ELF-1 (cell line): ENCODE data around the gene SH3RF2.
"Not testable (repeated sequence)": the region's sequence is repeated elsewhere in the genome, so short reads cannot be mapped to it uniquely, and the experiment has no call there.

ENCODE experiments used
- DNase-seq: peaks from one replicate; pipeline ENCODE4 v3.0.0-alpha.2; 2016; ENCODE audit warnings: low read depth, low spot score

SH3RF2 gene

DNA sequence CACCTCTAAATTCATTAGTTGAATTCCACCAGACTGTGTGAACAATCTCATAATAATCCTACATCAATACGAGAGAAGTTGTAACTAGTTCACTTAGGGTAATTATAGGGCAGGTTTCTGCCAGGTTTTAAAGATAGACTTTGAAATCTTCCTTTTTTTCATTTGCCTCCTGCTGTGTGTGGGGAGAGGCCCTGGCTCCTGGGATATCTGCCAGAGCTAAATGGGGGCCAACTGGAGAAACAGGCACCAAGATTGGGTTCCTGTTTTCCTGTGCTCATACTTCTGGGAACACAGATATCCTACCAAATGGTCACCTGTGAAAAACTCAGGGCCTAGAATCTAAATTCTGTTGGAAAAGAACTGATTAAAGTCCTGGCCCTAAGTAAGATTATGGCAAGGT, 42.3 kb downstream of the SH3RF2 start:
- no peak for DNase-seq

- DNase-seq: no peak
Observed at GRCh38 chr5:145979270-145980223, 43.2 kb downstream of the SH3RF2 start.

GRCh38 chr5:145980259-145980658, 43.9 kb downstream of the SH3RF2 start:
- DNase-seq: no peak

- DNase-seq: no peak
Observed at GRCh38 chr5:145980718-145981117, 44.3 kb downstream of the SH3RF2 start.

DNA sequence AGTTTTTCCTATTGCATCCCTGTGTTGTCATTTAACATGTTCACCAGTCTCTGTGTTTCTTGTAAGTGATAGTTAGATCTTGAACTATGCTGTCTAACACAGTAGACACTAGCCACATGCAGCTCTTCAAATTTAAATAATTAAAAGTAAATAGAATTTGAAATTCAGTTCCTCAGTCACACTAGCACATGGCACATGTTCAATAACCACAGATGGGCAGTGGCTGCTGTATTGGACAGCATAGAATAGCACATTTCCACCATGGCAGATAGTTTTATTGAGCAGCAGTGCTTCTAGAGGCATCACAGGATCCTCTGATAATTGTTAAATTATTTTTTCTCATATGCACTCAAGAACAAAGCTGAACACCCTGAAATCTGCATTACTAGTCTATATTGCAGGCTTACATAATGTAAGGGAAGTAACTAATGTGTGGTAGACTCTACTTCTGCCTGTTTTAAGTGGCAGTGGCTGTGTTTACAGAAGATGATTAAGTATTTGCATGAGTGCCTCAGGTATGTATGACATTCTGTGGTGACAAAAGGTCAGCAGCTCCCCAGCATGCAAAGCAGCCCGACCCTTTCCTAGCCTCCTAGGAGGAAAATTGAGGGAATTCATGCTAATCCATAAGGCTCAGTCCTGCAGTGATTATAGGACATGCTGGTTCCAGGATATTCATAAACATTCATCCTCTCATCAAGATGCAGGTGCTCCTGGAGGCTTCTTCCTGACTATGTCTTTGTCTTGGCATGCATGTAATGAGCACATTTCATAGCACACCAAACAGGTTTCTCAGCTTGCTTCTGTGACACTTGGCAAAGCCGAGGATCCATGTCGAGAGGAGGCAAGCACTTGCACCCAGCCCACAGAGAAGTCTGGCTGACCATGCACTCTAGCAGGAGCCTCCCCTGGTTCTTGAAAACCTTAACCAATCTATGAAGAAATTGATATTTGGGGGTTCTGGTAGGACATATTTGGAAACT, 45.5 kb downstream of the SH3RF2 start:
- DNase-seq: no peak

DNA sequence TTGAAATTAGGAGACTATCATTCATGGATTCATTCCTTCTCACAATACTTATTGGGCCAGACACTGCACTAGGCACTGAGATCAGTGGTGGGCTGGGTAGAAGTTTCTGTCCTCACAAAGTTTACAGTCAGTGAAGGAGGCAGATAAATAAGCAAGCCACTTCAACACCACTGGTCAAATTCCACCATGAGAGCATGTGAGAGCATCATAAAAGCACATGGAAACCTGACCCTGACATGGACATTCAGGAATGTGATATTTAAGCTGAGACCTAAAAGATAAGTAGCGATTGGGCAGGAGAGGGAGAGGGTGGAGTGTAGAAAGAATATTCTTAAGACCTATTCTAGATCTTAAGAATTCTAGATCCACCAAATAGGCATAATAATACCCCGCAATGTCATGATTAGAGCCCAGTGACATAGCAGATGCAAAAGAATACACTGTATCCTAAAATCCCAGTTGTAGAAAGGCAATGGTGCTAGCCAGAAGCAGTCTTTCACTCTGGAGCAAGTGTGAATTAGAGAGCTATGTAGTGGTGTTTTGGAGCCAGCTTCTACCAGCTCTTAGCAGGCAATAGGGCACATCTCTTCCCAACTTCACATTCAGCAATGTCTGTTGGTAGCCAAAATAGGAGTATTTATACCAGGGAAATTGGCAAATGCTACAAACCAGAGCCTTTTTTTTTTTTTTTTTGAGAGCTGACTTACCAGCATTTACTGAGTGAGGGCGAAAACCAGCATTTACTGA, 46.4 kb downstream of the SH3RF2 start:
- no peak for DNase-seq

DNA sequence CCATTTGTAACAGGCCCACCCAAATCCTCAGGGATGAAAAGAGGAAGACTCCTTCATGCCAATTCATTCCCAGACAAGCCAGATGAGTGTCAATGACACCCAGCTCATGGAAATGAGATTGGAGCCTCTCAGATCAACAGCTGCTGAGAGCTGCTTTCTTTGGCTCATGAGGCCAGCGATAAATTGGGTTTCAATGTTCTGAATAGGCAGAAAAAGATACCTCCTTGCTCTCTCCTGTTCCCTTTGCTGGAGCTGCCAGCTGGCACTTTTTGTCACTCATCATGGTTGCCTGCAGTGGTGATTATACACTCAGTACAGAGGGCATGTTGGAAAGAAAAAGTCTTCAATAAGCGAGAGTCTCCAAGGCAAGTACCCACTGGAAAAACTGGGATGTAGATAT, 47.1 kb downstream of the SH3RF2 start:
- no peak for DNase-seq

GRCh38 chr5:145984072-145984471, 47.7 kb downstream of the SH3RF2 start:
- no peak for DNase-seq

GRCh38 chr5:145987856-145988255, 51.5 kb downstream of the SH3RF2 start:
- DNase-seq: no peak

DNA sequence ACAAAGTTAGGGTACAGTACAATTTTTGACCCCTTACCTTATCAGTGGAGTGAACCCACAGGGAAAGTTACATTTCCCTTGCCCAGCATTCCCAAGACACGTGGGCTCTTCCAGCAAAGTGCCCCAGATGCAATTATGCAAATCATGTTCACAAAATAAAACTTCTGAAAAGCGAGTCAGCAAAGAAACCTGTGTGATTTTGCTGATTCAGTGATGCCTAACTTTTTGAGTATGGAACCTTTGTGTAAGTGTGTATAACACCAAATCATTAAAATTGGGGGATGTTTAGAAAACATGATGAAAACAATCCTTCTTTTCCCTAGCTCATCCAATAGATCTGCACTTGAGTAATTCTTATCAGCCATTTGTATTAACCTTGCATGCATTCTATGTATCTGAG, 52.6 kb downstream of the SH3RF2 start:
- DNase-seq: no peak

DNA sequence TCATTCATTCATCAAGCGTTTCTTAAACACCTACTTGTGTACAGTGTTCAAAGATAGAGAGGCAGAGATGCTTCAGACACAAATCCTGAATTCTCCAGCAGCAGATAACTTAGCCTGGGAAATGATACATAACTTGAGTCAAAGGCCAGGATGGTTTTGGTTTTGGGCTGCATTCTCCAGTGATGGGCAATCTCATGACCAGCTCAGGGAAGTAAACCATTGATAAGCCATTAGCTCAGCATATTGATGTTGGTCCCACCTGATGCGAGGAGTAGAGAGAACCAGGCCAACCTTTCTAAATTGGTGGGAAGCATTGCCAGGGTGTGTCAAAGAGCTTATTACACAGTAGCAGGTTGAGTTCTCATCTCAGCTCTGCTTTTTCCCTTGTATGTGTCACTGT, 53.0 kb downstream of the SH3RF2 start:
- DNase-seq: no peak

GRCh38 chr5:145990170-145990569, 53.8 kb downstream of the SH3RF2 start:
- no peak for DNase-seq

DNA sequence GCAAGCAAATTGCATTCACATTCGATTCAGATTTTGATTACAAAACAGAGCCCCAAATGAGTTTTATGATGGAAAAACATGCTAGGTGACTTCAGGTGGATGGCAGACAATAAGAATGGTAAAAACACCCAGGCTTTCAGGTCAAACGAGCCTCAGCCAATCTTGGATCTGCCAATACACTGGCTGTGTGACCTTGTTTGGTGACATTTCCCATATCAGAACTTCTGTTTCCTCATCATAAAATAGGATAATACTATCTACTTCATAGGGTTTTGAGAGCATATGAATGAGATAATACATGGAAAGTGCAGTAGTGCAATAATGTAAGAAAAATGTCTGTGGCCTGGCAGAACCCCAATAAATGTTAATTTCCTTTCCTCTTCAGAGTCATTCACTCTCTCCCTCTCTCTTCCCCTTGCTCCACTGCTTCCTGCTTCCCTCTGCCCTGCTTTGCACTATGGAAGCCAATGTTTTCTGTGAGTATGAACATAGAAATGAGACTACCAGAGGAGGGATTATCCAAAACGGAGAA, 54.7 kb downstream of the SH3RF2 start:
- no peak for DNase-seq

DNA sequence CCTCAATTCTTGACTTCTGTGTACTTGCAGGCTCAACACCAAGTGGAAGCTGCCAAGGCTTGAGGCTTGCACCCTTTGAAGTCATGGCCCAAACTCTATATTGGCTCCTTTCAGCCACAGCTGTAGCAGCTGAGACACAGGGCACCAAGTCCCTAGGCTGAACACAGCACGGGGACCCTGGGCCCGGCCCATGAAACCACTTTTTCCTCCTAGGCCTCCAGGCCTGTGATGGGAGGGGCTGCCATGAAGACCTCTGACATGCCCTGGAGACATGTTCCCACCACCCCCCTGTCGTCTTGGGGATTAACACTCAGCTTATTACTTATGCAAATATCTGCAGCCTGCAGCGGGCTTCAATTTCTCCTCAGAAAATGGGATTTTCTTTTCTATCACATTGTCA, 57.2 kb downstream of the SH3RF2 start:
- not testable (repeated sequence) for DNase-seq

DNA sequence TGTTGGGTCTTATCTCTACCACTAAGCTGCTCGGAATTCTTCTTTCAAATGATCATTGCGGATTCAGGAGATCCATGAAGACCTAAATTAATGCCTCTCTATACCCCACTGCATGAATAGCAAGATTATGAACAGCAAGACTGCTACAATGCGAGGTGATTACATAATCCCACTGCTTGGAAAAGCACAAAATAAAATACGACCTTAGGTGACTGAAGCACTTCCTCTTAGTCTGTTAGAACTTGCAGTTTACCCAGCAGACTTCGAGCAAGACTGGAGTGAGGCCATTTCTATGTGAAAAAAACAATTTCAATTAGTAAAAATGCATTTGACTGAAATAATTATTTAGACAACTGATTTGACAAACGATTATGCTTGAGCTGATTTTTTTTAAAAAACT, 59.8 kb downstream of the SH3RF2 start:
- no peak for DNase-seq

DNA sequence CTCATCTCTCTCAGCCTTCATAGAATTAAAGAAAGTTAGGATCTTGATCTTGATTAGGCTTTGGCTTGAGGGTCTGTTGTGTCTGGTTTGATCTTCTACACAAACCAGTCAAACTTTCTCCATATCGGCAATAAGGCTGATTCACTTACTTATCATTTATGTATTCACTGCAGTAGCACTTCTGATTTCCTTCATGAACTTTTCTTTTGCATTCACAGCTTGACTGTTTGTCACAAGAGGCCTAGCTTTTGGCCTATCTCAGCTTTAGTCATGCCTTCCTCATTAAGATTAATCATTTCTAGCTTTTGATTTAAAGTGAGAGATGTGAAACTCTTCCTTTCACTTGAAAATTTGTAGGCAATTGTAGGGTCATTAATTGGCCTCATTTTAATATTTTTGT, 62.8 kb downstream of the SH3RF2 start:
- DNase-seq: no peak

- DNase-seq: no peak
Observed at GRCh38 chr5:146000072-146000471, 63.7 kb downstream of the SH3RF2 start.

DNA sequence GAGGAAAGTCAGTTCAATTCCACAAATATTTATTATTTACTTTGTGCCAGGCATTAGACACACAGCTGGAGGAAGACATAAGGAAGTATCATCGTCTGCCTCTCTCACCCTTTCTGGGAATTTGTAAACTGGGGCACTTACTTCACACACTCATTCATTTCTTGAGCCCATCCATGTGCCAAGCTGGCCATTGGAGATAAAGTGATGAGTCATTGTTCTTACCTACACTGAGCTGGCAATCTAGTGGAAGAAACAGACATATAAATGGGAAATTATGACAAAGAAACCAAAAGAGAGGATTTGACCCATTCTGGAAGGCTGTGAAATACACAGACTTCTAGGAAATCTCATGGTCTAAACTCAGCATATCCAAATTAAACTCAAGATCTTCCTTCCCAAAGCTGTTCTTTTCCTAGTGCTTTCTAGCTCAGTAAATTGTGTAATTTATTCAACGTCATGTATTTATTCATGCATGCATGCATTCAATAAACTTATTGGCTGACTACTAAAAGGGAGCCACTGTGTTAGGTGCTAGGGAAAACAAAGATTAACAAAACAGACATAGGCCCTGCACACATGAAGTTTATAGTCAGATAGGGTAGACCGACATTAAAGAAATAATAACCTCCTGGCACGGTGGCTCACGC, 65.3 kb downstream of the SH3RF2 start:
- DNase-seq: no peak

- no peak for DNase-seq
Observed at GRCh38 chr5:146002491-146002890, 66.1 kb downstream of the SH3RF2 start.

DNA sequence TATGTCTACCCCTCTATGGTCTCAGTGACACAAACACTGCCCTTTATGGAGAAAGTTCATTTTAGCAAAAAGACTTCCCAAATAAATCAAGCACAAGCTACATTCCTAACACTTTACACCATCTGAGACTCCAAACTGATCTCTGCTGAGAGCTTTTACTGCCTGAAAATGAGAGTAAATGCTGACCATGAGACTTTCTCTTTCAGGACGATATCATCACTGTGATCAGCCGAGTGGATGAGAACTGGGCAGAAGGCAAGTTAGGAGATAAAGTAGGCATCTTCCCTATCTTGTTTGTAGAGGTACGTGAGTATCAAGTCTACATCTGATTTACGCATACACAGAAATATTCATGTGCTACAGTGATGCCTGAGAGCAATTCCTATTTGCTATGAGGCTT, 67.5 kb downstream of the SH3RF2 start:
- no peak for DNase-seq

DNA sequence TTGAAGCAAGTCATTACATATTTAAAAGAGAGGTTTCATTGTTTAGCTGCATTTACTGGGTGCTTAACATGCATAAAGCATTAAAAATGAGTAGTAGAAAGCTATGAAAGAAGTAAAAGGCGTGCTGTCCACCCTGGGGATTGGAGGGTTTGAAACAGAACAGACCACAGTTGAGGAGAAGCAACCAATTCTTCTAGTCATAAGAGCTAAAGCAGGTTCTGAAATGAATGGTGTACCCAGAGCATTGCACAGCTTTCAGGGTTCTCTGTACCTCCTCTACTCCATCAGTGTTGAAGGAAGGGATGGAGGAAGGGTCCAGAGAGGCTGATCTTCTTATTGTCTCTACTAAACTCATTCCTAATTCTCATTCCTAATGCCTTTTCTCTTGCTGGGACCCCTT, 68.9 kb downstream of the SH3RF2 start:
- no peak for DNase-seq
